Kidney epithelial cell (primary cell): Measurements from ENCODE around the gene FBXO44. TPM values are rescaled to one million over a fixed set of nuclear protein-coding genes. Genes with fewer than 3 reads are reported as not detected.

Experiments used
- DNase-seq: peaks from one replicate; pipeline ENCODE4 v3.0.0-alpha.2; 2010; ENCODE audit warnings: low read depth
- H3K27me3 ChIP-seq: 2 replicates; pipeline ENCODE4 v1.6.0; 2011; ENCODE audit warnings: low read length; ENCODE audit not compliant: control insufficient read depth, insufficient read depth
- H3K36me3 ChIP-seq: 2 replicates; pipeline ENCODE4 v1.5.1; 2011; ENCODE audit warnings: low read length; ENCODE audit not compliant: control insufficient read depth, insufficient read depth
- H3K4me3 ChIP-seq: 2 replicates; pipeline ENCODE4 v1.5.1; 2011; ENCODE audit warnings: low read depth, mild to moderate bottlenecking, control low read depth, low read length
- CTCF ChIP-seq: IDR thresholded peaks from 2 replicates; pipeline ENCODE4 v1.5.1; 2011; ENCODE audit warnings: mild to moderate bottlenecking, moderate library complexity, low read length, control low read depth, inconsistent platforms; ENCODE audit not compliant: insufficient read depth, poor library complexity, severe bottlenecking
- total RNA-seq: library from RNA; depleted of rRNA; stranded (reverse); fragments of >200 nt; gene quantifications from 2 replicates; pipeline ENCODE4 v1.2.3, GENCODE V29; 2015

Gene FBXO44
- total RNA-seq, 1 donor from 2014 or later, result 14.4 TPM

- Histone ChIP-seq H3K27me3 (peaks cover 11% of the 10 kb centered on the region), H3K36me3 (no peaks in the 10 kb centered on the region), H3K4me3 (no peak overlapping the region)
- no peak for DNase-seq
- TF ChIP-seq CTCF, result no peak
Measured at GRCh38 chr1:11613347-11613746, 41.3 kb upstream of the FBXO44 start.

- no peak for DNase-seq
- peaks cover 11% of the 10 kb centered on the region for H3K27me3 ChIP-seq
- no peaks in the 10 kb centered on the region for H3K36me3 ChIP-seq
- H3K4me3 ChIP-seq, result no peak overlapping the region
- no peak for TF ChIP-seq CTCF
Measured at GRCh38 chr1:11615090-11615489, 39.6 kb upstream of the FBXO44 start.

GRCh38 chr1:11616766-11617165 is 37.9 kb upstream of the FBXO44 start:
- DNase-seq, result no peak
- no peaks in the 10 kb centered on the region for H3K36me3 ChIP-seq
- H3K4me3 ChIP-seq, result no peak overlapping the region
- TF ChIP-seq CTCF, result no peak
- peaks cover 9% of the 10 kb centered on the region for H3K27me3 ChIP-seq

GRCh38 chr1:11617314-11617713 is 37.4 kb upstream of the FBXO44 start:
- DNase-seq, result no peak
- Histone ChIP-seq H3K27me3 (peaks cover 9% of the 10 kb centered on the region), H3K4me3 (no peak overlapping the region), H3K36me3 (no peaks in the 10 kb centered on the region)
- no peak for TF ChIP-seq CTCF

- TF ChIP-seq CTCF, result no peak
- no peak for DNase-seq
- H3K27me3 ChIP-seq, result peaks cover 9% of the 10 kb centered on the region
- no peaks in the 10 kb centered on the region for H3K36me3 ChIP-seq
- H3K4me3 ChIP-seq, result no peak overlapping the region
Measured at GRCh38 chr1:11617741-11618140, 36.9 kb upstream of the FBXO44 start.

- no peak for DNase-seq
- H3K36me3 ChIP-seq, result no peaks in the 10 kb centered on the region
- no peak overlapping the region for H3K4me3 ChIP-seq
- no peak for TF ChIP-seq CTCF
- H3K27me3 ChIP-seq, result peaks cover 2% of the 10 kb centered on the region
Measured at GRCh38 chr1:11620405-11620804, 34.3 kb upstream of the FBXO44 start.
